Measurements from ENCODE around the gene SERPINE3. TPM values are rescaled to one million over a fixed set of nuclear protein-coding genes. Genes with fewer than 3 reads are reported as not detected.

SERPINE3 gene
- total RNA-seq, 1 donor from 2014 or later, result 0.41 TPM

- FAIRE-seq (no peak), DNase-seq (ENCODE audit: low spot score in 2 of 2) (no peak)
These were observed 11.5 kb upstream of the SERPINE3 start for GRCh38 chr13:51327961-51328360.

- no peak for FAIRE-seq
These were observed 11.0 kb upstream of the SERPINE3 start for GRCh38 chr13:51328488-51328887.

DNA sequence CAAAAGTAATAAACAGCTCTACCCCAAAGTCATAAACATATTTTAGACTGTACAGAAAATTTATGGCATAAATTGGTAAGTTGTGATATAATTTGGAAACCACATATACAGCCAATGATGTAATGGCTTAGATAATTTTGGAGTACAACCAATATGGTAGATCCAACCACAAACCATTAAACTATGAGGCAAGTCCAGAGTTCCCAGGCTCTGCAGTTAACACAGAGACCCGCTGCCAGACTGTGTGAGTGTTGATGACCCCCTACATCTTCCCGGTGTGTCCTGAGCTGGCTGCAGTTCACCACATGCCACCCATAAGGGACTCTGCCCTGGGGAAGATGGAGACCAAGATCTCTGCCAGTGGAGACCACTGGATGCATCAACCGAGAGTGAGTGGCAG, 9.9 kb upstream of the SERPINE3 start:
- FAIRE-seq (no peak), DNase-seq (ENCODE audit: low spot score in 2 of 2) (no peak)

More at GRCh38 chr13:51328488-51328887, 11.0 kb upstream of the SERPINE3 start:
- no peak for DNase-seq (ENCODE audit: low spot score in 2 of 2)

DNA sequence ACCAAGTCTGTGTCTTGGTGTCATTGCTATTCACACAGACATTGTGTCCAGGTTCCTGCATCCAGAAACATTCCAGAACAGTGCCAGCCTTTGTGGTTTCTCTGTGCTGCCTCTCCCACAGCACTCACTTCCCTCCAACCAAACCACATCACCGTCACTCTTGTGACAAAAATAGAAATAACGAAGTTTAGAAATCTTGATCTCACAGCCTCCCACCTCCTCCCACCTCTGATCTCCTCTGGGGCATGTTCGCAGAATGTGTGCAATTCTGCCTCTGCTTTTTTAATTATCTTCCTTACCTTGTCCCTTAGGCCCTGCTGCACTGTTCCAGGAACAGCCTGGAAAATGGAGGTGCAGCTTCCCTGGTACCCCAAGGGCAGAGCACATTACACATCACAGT, 8.7 kb upstream of the SERPINE3 start:
- FAIRE-seq, result no peak
- DNase-seq (ENCODE audit: low spot score in 2 of 2), result no peak

DNA sequence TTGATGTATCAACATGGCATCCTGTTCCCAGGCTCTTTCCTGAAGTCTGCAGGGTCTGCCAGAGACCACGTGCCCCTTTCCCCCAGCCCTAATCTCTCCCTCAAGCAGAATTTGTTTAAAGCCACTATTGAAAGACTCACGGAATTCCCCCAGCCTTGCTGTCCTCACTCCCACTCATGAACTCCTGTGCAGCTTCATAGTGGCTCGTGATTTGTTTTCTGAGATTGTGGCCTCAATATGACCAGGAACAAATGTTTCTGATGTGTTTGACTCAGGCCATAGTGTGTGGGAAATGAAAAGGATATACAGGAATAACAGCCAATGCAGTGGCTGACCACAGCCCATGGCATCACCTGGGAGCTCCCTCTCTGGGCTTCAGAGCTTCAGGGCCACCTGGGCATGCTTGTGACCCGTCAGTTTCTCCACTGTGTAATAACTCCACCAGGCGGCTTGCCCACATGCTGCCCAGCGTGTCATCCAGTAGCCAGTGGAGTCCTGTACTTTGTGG, 8.1 kb upstream of the SERPINE3 start:
- DNase-seq (ENCODE audit: low spot score in 2 of 2), result no peak
- FAIRE-seq, result no peak

DNA sequence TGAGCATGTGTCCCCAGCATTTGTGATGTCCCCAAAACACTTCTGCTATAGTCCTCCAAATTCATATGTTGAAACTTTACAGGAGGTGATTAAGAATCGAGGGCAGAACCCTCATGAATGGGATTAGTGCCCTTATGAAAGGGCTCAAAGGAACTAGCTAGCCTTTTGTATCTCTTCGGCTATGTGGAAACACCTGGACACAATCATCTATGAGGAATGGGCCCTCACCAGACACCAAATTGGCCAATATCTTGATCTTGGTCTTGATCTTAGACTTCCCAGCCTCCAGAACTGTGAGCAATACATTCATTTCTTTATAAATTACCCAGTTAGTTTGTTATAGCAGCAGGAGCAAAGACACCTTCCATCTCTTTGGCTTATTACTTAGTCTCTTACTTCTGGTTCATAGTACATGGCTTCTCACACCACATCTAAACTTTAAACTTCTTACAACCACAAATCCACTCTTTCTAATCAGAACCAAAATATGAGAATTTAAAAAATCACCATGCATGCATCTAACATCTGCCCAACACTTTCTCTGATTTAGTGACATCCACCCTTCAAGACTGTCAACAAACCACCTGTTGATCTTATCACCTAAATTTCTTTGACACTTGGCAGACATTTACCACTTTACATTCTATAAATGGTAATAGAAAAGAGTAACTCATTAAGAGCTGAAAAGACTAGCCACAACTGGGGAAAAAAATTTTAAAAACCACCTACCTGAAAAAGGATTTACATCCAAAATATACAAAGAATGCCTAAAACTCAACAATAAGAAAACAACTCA, 6.7 kb upstream of the SERPINE3 start:
- no peak for FAIRE-seq
- no peak for DNase-seq (ENCODE audit: low spot score in 2 of 2)

DNA sequence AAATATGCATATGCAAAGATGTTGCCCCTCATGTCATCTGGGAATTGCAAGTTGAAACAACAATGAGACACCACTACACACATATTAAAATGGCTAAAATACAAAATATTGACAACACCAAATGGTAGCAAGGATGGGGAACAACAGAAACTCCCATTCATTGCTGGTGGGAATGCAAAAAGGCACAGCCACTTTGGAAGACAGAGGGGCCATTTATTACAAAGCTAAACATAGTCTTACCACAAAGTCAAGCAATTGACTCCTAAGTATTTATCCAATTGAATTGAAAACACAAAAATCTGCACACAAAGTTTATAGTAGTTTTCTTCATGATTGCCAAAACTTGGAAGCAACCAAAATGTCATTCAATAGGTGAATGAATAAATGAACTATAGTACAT, 6.1 kb upstream of the SERPINE3 start:
- DNase-seq (ENCODE audit: low spot score in 2 of 2) (no peak), FAIRE-seq (no peak)

GRCh38 chr13:51333826-51334225, 5.7 kb upstream of the SERPINE3 start:
- no peak for DNase-seq (ENCODE audit: low spot score in 2 of 2)
- FAIRE-seq, result no peak

- DNase-seq (ENCODE audit: low spot score in 2 of 2) (no peak), FAIRE-seq (no peak)
These were observed 2.7 kb upstream of the SERPINE3 start for GRCh38 chr13:51336746-51337145.

GRCh38 chr13:51339952-51340732, 651 bp downstream of the SERPINE3 start:
- FAIRE-seq, result no peak

DNA sequence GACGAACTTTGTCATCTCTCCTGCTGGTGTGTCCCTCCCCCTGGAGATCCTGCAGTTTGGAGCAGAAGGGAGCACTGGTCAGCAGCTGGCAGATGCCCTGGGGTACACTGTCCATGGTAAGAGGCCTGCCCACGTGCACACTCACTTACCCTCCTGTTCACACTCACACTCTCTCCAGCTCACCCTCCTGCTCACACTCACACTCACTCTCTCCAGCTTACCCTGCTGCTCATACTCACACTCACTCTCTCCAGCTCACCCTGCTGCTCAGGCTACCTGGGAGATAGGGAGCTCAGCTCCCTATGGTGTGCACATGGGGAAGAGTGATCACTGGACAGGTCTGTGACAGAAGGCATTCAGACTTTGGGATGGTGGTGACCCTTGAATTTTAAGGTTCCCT, 1.7 kb downstream of the SERPINE3 start:
- FAIRE-seq (no peak), DNase-seq (ENCODE audit: low spot score in 2 of 2) (no peak)

More at GRCh38 chr13:51339952-51340732, 651 bp downstream of the SERPINE3 start:
- no peak for DNase-seq (ENCODE audit: low spot score in 2 of 2)

DNA sequence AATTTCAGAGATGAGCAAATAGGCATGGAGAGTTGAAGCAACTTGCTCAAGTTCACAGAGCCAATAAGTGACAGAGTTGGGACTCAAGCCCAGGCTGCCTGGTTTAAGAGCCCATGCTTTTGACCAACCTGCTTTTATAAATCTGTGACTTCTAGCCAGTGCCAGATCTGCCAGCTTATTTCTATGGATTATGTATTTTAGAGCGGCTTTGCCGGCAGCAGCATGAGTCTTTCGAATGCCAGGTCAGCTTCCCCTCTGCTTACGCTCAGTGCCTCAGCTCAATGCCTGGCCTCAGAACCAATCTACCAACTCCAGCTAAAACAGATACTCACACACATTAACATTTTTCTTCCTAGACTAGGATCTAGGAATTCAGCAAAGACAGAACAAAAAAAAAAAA, 2.3 kb downstream of the SERPINE3 start:
- DNase-seq (ENCODE audit: low spot score in 2 of 2) (no peak), FAIRE-seq (no peak)

DNA sequence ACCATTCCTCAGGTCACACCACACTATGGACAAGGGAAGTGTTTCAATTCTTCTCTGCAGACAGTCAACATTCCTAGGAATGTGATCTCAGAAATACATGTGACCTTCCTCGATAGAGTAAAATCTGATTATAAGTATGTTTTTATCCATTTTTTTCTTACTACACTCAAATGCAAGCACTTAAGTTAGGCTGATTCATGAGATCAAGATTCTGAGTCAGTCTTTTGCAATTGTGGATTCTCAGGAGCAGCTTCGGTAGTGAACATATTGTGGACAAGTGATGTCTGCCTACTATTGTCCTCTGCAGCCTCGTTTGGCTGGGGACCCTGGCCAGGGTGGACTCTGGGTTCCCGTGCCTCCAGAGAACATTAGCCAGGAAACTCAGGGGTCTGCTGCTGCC, 3.2 kb downstream of the SERPINE3 start:
- FAIRE-seq (no peak), DNase-seq (ENCODE audit: low spot score in 2 of 2) (no peak)

DNA sequence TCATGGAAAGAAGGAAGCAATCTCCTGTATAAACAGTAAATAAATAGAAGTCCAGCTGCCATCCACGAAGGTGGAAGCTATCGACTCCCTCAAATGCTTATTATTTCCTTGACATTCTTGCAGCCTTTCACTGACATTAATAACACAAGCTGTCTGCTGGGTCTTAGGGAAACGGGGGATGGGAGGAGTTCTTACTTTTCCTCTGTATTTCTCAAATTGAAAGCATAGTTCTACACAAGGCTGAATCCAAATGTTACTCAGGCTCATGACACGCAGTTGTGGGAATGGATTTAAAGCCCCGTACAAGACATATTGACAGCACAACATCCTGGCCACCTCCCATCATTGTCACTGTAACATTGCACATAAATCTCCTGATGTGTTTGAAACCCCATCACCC, 4.0 kb downstream of the SERPINE3 start:
- FAIRE-seq (no peak), DNase-seq (ENCODE audit: low spot score in 2 of 2) (no peak)

DNA sequence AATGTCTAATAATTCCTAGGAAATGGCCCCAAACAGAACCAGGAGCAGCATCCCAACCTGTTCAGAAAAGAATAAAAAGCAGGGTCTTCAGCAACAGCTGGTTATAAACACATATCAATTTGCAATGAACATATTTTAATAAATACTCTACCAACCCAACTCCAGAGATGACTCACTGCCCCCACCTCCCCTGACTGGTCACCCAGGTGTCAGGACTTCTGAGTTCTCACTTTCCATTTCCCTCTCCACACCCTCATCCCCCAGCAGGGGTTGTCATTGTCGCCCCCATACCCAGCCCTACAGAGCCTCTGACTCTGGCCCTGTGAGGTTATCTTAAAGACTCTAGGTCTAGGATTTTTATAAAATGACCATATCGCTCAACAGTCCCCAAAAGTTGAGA, 6.9 kb downstream of the SERPINE3 start:
- DNase-seq (ENCODE audit: low spot score in 2 of 2) (no peak), FAIRE-seq (no peak)

- FAIRE-seq (no peak), DNase-seq (ENCODE audit: low spot score in 2 of 2) (no peak)
These were observed 7.6 kb downstream of the SERPINE3 start for GRCh38 chr13:51347099-51347498.

- DNase-seq (ENCODE audit: low spot score in 2 of 2) (no peak), FAIRE-seq (no peak)
These were observed 8.8 kb downstream of the SERPINE3 start for GRCh38 chr13:51348069-51348967.

- DNase-seq (ENCODE audit: low spot score in 2 of 2), result no peak
- FAIRE-seq, result no peak
These were observed 9.5 kb downstream of the SERPINE3 start for GRCh38 chr13:51349016-51349415.

DNA sequence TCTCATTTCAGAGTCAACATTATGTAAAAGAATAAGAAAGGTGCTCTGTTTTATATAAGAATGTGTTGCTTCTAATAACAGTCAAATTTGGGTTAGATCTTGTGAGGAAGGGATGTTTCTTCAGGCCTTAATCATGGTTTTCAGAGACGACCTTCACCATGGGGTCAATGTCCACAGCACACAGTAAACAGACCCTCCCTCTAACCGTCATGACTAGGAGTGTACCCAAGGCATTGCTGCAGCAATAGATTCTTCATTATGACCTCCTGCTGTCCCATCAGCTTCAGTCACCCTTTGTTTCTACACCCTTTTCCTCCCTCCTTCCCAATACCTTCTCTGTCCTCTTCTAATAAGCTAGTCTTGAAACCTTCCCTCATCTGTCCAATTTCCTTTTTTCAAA, 15.7 kb downstream of the SERPINE3 start:
- DNase-seq (ENCODE audit: low spot score in 2 of 2), result no peak
- no peak for FAIRE-seq

- FAIRE-seq, result no peak
- DNase-seq (ENCODE audit: low spot score in 2 of 2), result no peak
These were observed 18.6 kb downstream of the SERPINE3 start for GRCh38 chr13:51357928-51358595.

Measured in frontal cortex (tissue), 4 donors.